MM.1S (cell line): ENCODE results near the gene JAG2.

ENCODE experiments used
- DNase-seq: peaks from one replicate; pipeline ENCODE4 v3.0.0-alpha.2; 2015
- H2AFZ ChIP-seq: fragments of 300-600 bp; sonication (generic); 2 replicates; pipeline ENCODE4 v1.6.0; 2016; ENCODE audit warnings: antibody characterized with exemption, low read length
- H3F3A ChIP-seq: fragments of 300-600 bp; sonication (generic); 2 replicates; pipeline ENCODE4 v1.6.1; 2016; ENCODE audit warnings: mild to moderate bottlenecking, antibody characterized with exemption, low read length, moderate library complexity, mixed read lengths; ENCODE audit not compliant: insufficient read depth
- H3K27ac ChIP-seq: fragments of 300-600 bp; sonication (generic); 2 replicates; pipeline ENCODE4 v1.5.1; 2016; ENCODE audit warnings: mild to moderate bottlenecking, low read length
- H3K27me3 ChIP-seq: fragments of 300-600 bp; sonication (generic); replicated peaks from 2 replicates; pipeline ENCODE4 v1.6.0; 2016; ENCODE audit warnings: low read length; ENCODE audit not compliant: insufficient read depth
- H3K36me3 ChIP-seq: fragments of 300-600 bp; sonication (generic); replicated peaks from 2 replicates; pipeline ENCODE4 v1.6.1; 2016; ENCODE audit warnings: mild to moderate bottlenecking, low read length, mixed read lengths; ENCODE audit not compliant: insufficient read depth
- H3K4me1 ChIP-seq: fragments of 300-600 bp; sonication (generic); 2 replicates; pipeline ENCODE4 v1.6.1; 2016; ENCODE audit warnings: low read length, mixed read lengths
- H3K4me2 ChIP-seq: fragments of 300-600 bp; sonication (generic); 2 replicates; pipeline ENCODE4 v1.6.0; 2016; ENCODE audit warnings: low read depth, low read length
- H3K4me3 ChIP-seq: fragments of 300-600 bp; sonication (generic); 2 replicates; pipeline ENCODE4 v1.5.1; 2016; ENCODE audit warnings: low read length, mixed read lengths
- H3K79me2 ChIP-seq: fragments of 300-600 bp; sonication (generic); 2 replicates; pipeline ENCODE4 v1.6.1; 2016; ENCODE audit warnings: mixed run types, low read length, mixed read lengths
- H3K9ac ChIP-seq: fragments of 300-600 bp; sonication (generic); 2 replicates; pipeline ENCODE4 v1.6.1; 2016; ENCODE audit warnings: low read length, mixed read lengths
- H3K9me2 ChIP-seq: fragments of 300-600 bp; sonication (generic); replicated peaks from 2 replicates; pipeline ENCODE4 v1.6.1; 2016; ENCODE audit warnings: mild to moderate bottlenecking, low read length, mixed read lengths; ENCODE audit not compliant: insufficient read depth
- H3K9me3 ChIP-seq: fragments of 300-600 bp; sonication (generic); replicated peaks from 2 replicates; pipeline ENCODE4 v1.6.1; 2016; ENCODE audit warnings: mild to moderate bottlenecking, low read length, mixed read lengths; ENCODE audit not compliant: insufficient read depth
- H4K20me1 ChIP-seq: fragments of 300-600 bp; sonication (generic); 2 replicates; pipeline ENCODE4 v1.6.1; 2016; ENCODE audit warnings: mild to moderate bottlenecking, low read length, moderate library complexity, mixed read lengths; ENCODE audit not compliant: insufficient read depth
- EZH2 ChIP-seq: fragments of 300-600 bp; sonication (generic); optimal IDR thresholded peaks from 2 replicates; pipeline ENCODE3; 2017; ENCODE audit warnings: low read depth, mild to moderate bottlenecking, antibody characterized with exemption, low read length, mixed read lengths
- EZH2phosphoT487 ChIP-seq: fragments of 300-600 bp; sonication (generic); IDR thresholded peaks from 2 replicates; pipeline ENCODE4 v1.6.1; 2018; ENCODE audit warnings: antibody characterized with exemption, low read length
- TF ChIP-seq, protein P1 (sequence below): fragments of 300-600 bp; sonication (generic); IDR thresholded peaks from 2 replicates; pipeline ENCODE4 v1.5.1; 2016; ENCODE audit warnings: antibody characterized with exemption, low read length, mixed read lengths

JAG2 gene

GRCh38 chr14:105193916-105194782 lies 25.6 kb upstream of the JAG2 start:
- H3K9me2 ChIP-seq: no peaks in the 10 kb centered on the region
- DNase-seq: no peak
- peaks cover 55% of the 10 kb centered on the region for H3K27me3 ChIP-seq
- no peaks in the 10 kb centered on the region for H3K79me2 ChIP-seq
- no peak overlapping the region for H3K4me2 ChIP-seq
- no peak overlapping the region for H3K27ac ChIP-seq
- H3K36me3 ChIP-seq: no peaks in the 10 kb centered on the region
- H3K9ac ChIP-seq: no peak overlapping the region
- H3K4me3 ChIP-seq: no peak overlapping the region
- H2AFZ ChIP-seq: no peak overlapping the region
- H3K4me1 ChIP-seq: no peaks in the 10 kb centered on the region
- H4K20me1 ChIP-seq: no peaks in the 10 kb centered on the region
- no peaks in the 10 kb centered on the region for H3K9me3 ChIP-seq
- TF ChIP-seq EZH2phosphoT487 (no peak), EZH2 (no peak)
- TF ChIP-seq, protein P1, sequence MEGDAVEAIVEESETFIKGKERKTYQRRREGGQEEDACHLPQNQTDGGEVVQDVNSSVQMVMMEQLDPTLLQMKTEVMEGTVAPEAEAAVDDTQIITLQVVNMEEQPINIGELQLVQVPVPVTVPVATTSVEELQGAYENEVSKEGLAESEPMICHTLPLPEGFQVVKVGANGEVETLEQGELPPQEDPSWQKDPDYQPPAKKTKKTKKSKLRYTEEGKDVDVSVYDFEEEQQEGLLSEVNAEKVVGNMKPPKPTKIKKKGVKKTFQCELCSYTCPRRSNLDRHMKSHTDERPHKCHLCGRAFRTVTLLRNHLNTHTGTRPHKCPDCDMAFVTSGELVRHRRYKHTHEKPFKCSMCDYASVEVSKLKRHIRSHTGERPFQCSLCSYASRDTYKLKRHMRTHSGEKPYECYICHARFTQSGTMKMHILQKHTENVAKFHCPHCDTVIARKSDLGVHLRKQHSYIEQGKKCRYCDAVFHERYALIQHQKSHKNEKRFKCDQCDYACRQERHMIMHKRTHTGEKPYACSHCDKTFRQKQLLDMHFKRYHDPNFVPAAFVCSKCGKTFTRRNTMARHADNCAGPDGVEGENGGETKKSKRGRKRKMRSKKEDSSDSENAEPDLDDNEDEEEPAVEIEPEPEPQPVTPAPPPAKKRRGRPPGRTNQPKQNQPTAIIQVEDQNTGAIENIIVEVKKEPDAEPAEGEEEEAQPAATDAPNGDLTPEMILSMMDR: no peak
- no peaks in the 10 kb centered on the region for H3F3A ChIP-seq

- Histone ChIP-seq H2AFZ (no peak overlapping the region), H3K4me2 (no peak overlapping the region), H3K9ac (no peak overlapping the region), H3K9me3 (no peaks in the 10 kb centered on the region), H3K27me3 (peaks cover 63% of the 10 kb centered on the region), H3K4me1 (no peaks in the 10 kb centered on the region), H3K27ac (no peak overlapping the region), H3K4me3 (no peak overlapping the region), H3K9me2 (no peaks in the 10 kb centered on the region), H3K36me3 (no peaks in the 10 kb centered on the region), H3F3A (no peaks in the 10 kb centered on the region), H4K20me1 (no peaks in the 10 kb centered on the region), H3K79me2 (no peaks in the 10 kb centered on the region)
- no peak for TF ChIP-seq EZH2phosphoT487
- no peak for TF ChIP-seq EZH2
- TF ChIP-seq, protein P1: no peak
- no peak for DNase-seq
Measured at GRCh38 chr14:105192866-105193731, 24.5 kb upstream of the JAG2 start.

DNA sequence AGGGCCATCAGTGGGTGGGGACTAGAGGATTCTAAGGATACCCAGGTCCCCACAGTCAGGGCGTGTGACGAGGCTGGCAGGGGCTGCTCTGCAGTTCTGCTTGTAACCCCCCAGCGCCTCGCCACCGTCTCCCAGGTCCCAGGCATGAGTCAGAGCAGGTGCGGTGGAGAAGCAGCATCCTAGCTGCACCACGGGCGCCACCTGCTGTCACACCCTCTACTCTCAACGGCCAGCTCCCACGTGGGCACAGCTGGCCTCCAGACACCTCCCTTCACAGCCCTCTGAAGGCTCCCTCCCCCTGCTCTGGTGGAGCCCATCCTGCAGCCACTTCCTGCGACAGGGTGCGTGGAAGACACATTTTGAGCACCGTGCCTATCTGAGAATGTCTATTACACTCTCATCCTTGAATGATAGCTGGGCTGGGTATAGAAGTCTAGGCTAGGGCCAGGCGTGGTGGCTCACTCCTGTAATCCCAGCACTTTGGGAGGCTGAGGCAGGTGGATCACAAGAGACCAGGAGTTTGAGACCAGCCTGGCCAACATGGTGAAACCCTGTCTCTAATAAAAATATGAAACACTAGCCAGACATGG lies 19.5 kb upstream of the JAG2 start:
- no peaks in the 10 kb centered on the region for H3K36me3 ChIP-seq
- H3K9ac ChIP-seq: no peak overlapping the region
- TF ChIP-seq EZH2phosphoT487: no peak
- TF ChIP-seq EZH2: no peak
- TF ChIP-seq, protein P1: no peak
- peaks cover 39% of the 10 kb centered on the region for H3K27me3 ChIP-seq
- H3K4me3 ChIP-seq: no peak overlapping the region
- H3K9me3 ChIP-seq: no peaks in the 10 kb centered on the region
- no peaks in the 10 kb centered on the region for H3K9me2 ChIP-seq
- no peaks in the 10 kb centered on the region for H3K79me2 ChIP-seq
- H3K4me1 ChIP-seq: no peaks in the 10 kb centered on the region
- no peak overlapping the region for H3K4me2 ChIP-seq
- H3K27ac ChIP-seq: no peak overlapping the region
- H2AFZ ChIP-seq: no peak overlapping the region
- no peak for DNase-seq
- H3F3A ChIP-seq: no peaks in the 10 kb centered on the region
- H4K20me1 ChIP-seq: no peaks in the 10 kb centered on the region
